ENCODE results near the gene NPR1. TPM values are rescaled to one million over a fixed set of nuclear protein-coding genes. Genes with fewer than 3 reads are reported as not detected.
"Not testable (repeated sequence)": the region's sequence is repeated elsewhere in the genome, so short reads cannot be mapped to it uniquely, and the experiment has no call there.

Gene NPR1
- total RNA-seq: 9.4 and 50.6 TPM in 2 replicates

- peak in 1 of 2 donors; percentile 42 for DNase-seq (ENCODE audit: low read depth in 2 of 2)
Observed at GRCh38 chr1:153678519-153679336, at the start of gene NPR1. NPR1 (plus strand) TSS chr1:153678688; CDS start chr1:153679109, 421 bp downstream.

- DNase-seq (ENCODE audit: low read depth in 2 of 2): no peak
Observed at GRCh38 chr1:153629343-153629665, 49.2 kb upstream of the NPR1 start.

GRCh38 chr1:153629971-153630370 is 48.5 kb upstream of the NPR1 start:
- no peak for DNase-seq (ENCODE audit: low read depth in 2 of 2)

GRCh38 chr1:153630384-153630783 is 48.1 kb upstream of the NPR1 start:
- DNase-seq (ENCODE audit: low read depth in 2 of 2): no peak

GRCh38 chr1:153631047-153632022 is 47.2 kb upstream of the NPR1 start:
- no peak for DNase-seq (ENCODE audit: low read depth in 2 of 2)

GRCh38 chr1:153633161-153633753 is 45.2 kb upstream of the NPR1 start:
- no peak for DNase-seq (ENCODE audit: low read depth in 2 of 2)

- peak; percentile 99 for DNase-seq (ENCODE audit: low read depth in 2 of 2)
Observed at GRCh38 chr1:153633754-153634665, 44.5 kb upstream of the NPR1 start, which contains the start of gene CHTOP. CHTOP (plus strand) TSS chr1:153634066; CDS start chr1:153636589, 2,523 bp downstream.

GRCh38 chr1:153635872-153636271 is 42.6 kb upstream of the NPR1 start:
- no peak for DNase-seq (ENCODE audit: low read depth in 2 of 2)

GRCh38 chr1:153636312-153636711 is 42.2 kb upstream of the NPR1 start:
- no peak for DNase-seq (ENCODE audit: low read depth in 2 of 2)

GRCh38 chr1:153638261-153638660 is 40.2 kb upstream of the NPR1 start:
- no peak for DNase-seq (ENCODE audit: low read depth in 2 of 2)

- DNase-seq (ENCODE audit: low read depth in 2 of 2): no peak
Observed at GRCh38 chr1:153639280-153639679, 39.2 kb upstream of the NPR1 start.

GRCh38 chr1:153640213-153640612 is 38.3 kb upstream of the NPR1 start:
- not testable (repeated sequence) for DNase-seq (ENCODE audit: low read depth in 2 of 2)

GRCh38 chr1:153640861-153641260 is 37.6 kb upstream of the NPR1 start:
- no peak for DNase-seq (ENCODE audit: low read depth in 2 of 2)

GRCh38 chr1:153642161-153642560 is 36.3 kb upstream of the NPR1 start:
- DNase-seq (ENCODE audit: low read depth in 2 of 2): no peak

- DNase-seq (ENCODE audit: low read depth in 2 of 2): no peak
Observed at GRCh38 chr1:153643100-153643499, 35.4 kb upstream of the NPR1 start.

- DNase-seq (ENCODE audit: low read depth in 2 of 2): no peak
Observed at GRCh38 chr1:153643816-153644215, 34.7 kb upstream of the NPR1 start.

- no peak for DNase-seq (ENCODE audit: low read depth in 2 of 2)
Observed at GRCh38 chr1:153646672-153647345, 31.7 kb upstream of the NPR1 start.

GRCh38 chr1:153647346-153647714 is 31.2 kb upstream of the NPR1 start:
- no peak for DNase-seq (ENCODE audit: low read depth in 2 of 2)

GRCh38 chr1:153648000-153648643 is 30.4 kb upstream of the NPR1 start:
- DNase-seq (ENCODE audit: low read depth in 2 of 2): no peak
